Neural crest cell (in vitro differentiated cells): ENCODE data around the gene EDEM1. TPM values are rescaled to one million over a fixed set of nuclear protein-coding genes. Genes with fewer than 3 reads are reported as not detected.
"Not testable (repeated sequence)": the region's sequence is repeated elsewhere in the genome, so short reads cannot be mapped to it uniquely, and the experiment has no call there.

Experiments used
- DNase-seq: peaks from one replicate; pipeline ENCODE4 v3.0.0; 2021; ENCODE audit warnings: low read depth, mixed read lengths, low spot score
- H3K27ac Mint-ChIP-seq: one replicate; pipeline ENCODE4 v1.8.0; 2021; ENCODE audit warnings: mild to moderate bottlenecking, mixed read lengths; ENCODE audit not compliant: unreplicated experiment
- H3K27me3 Mint-ChIP-seq: 2 replicates; pipeline ENCODE4 v1.8.0; 2021; ENCODE audit warnings: low read depth, mild to moderate bottlenecking, mixed read lengths
- H3K36me3 Mint-ChIP-seq: 2 replicates; pipeline ENCODE4 v1.8.0; 2021; ENCODE audit warnings: low read depth, mild to moderate bottlenecking, mixed read lengths
- H3K4me1 Mint-ChIP-seq: 2 replicates; pipeline ENCODE4 v1.8.0; 2021; ENCODE audit warnings: mixed read lengths
- H3K4me3 Mint-ChIP-seq: one replicate; pipeline ENCODE4 v1.8.0; 2021; ENCODE audit warnings: mild to moderate bottlenecking, mixed read lengths
- H3K9me3 Mint-ChIP-seq: 2 replicates; pipeline ENCODE4 v1.8.0; 2021; ENCODE audit warnings: mixed read lengths
- CTCF ChIP-seq: fragments of 200-600 bp; sonication (generic); conservative IDR thresholded peaks from 2 replicates; pipeline ENCODE4 v1.5.0; 2021; ENCODE audit warnings: antibody characterized with exemption, mild to moderate bottlenecking
- total RNA-seq: library from RNA; stranded (reverse); gene quantifications from 2 replicates; pipeline ENCODE4 v1.2.1, GENCODE V29; 2021

EDEM1 gene
- total RNA-seq, 1 donor from 2014 or later, result 21.2 TPM

- Mint-ChIP-seq H3K27ac (no peak overlapping the region), H3K36me3 (peaks cover 9% of the 10 kb centered on the region), H3K4me3 (no peak overlapping the region), H3K9me3 (peaks cover 5% of the 10 kb centered on the region), H3K4me1 (no peaks in the 10 kb centered on the region), H3K27me3 (no peaks in the 10 kb centered on the region)
- DNase-seq, result no peak
- no peak for TF ChIP-seq CTCF
Measured at GRCh38 chr3:5240740-5241139, 53.2 kb downstream of the EDEM1 start.

GRCh38 chr3:5242785-5243184 is 55.3 kb downstream of the EDEM1 start:
- not testable (repeated sequence) for H3K9me3 Mint-ChIP-seq

GRCh38 chr3:5245927-5246326 is 58.4 kb downstream of the EDEM1 start:
- no peak overlapping the region for H3K27ac Mint-ChIP-seq
- H3K36me3 Mint-ChIP-seq, result peaks cover 9% of the 10 kb centered on the region
- no peaks in the 10 kb centered on the region for H3K4me1 Mint-ChIP-seq
- no peaks in the 10 kb centered on the region for H3K27me3 Mint-ChIP-seq
- peaks cover 5% of the 10 kb centered on the region for H3K9me3 Mint-ChIP-seq
- no peak for TF ChIP-seq CTCF
- no peak for DNase-seq
- no peak overlapping the region for H3K4me3 Mint-ChIP-seq

More at GRCh38 chr3:5242785-5243184, 55.3 kb downstream of the EDEM1 start:
- not testable (repeated sequence) for H3K27ac Mint-ChIP-seq, DNase-seq, H3K27me3 Mint-ChIP-seq, H3K4me1 Mint-ChIP-seq, H3K4me3 Mint-ChIP-seq, H3K36me3 Mint-ChIP-seq

GRCh38 chr3:5248822-5249221 is 61.3 kb downstream of the EDEM1 start:
- no peak for DNase-seq
- H3K9me3 Mint-ChIP-seq, result peaks cover 3% of the 10 kb centered on the region
- no peaks in the 10 kb centered on the region for H3K4me1 Mint-ChIP-seq
- no peak for TF ChIP-seq CTCF
- no peaks in the 10 kb centered on the region for H3K27me3 Mint-ChIP-seq
- no peak overlapping the region for H3K4me3 Mint-ChIP-seq
- H3K36me3 Mint-ChIP-seq, result peaks cover 2% of the 10 kb centered on the region
- H3K27ac Mint-ChIP-seq, result no peak overlapping the region

- no peaks in the 10 kb centered on the region for H3K27me3 Mint-ChIP-seq
- H3K27ac Mint-ChIP-seq, result no peak overlapping the region
- DNase-seq, result no peak
- no peaks in the 10 kb centered on the region for H3K9me3 Mint-ChIP-seq
- H3K4me3 Mint-ChIP-seq, result no peak overlapping the region
- peaks cover under 1% of the 10 kb centered on the region for H3K36me3 Mint-ChIP-seq
- no peak for TF ChIP-seq CTCF
- H3K4me1 Mint-ChIP-seq, result no peaks in the 10 kb centered on the region
Measured at GRCh38 chr3:5250467-5251195, 63.1 kb downstream of the EDEM1 start.

GRCh38 chr3:5251196-5251583 is 63.7 kb downstream of the EDEM1 start:
- Mint-ChIP-seq H3K27me3 (no peaks in the 10 kb centered on the region), H3K4me3 (no peak overlapping the region), H3K9me3 (no peaks in the 10 kb centered on the region), H3K36me3 (no peaks in the 10 kb centered on the region), H3K27ac (no peak overlapping the region), H3K4me1 (no peaks in the 10 kb centered on the region)
- no peak for TF ChIP-seq CTCF
- no peak for DNase-seq
